Liver (tissue), 9 donors: ENCODE results near the gene RBMX. TPM values are rescaled to one million over a fixed set of nuclear protein-coding genes. Genes with fewer than 3 reads are reported as not detected.
"Not testable (repeated sequence)": the region's sequence is repeated elsewhere in the genome, so short reads cannot be mapped to it uniquely, and the experiment has no call there.

ENCODE experiments used
- DNase-seq: peaks from one replicate; pipeline ENCODE4 v3.0.0-alpha.2; 2017; ENCODE audit warnings: low spot score
- H3K27ac ChIP-seq, 2 donors: one replicate each; pipeline ENCODE4 v1.7.0; 2013; ENCODE audit warnings: inconsistent platforms in 2 of 2, low read length in 2 of 2, control low read depth in 1 of 2, low read depth in 1 of 2, mild to moderate bottlenecking in 1 of 2
- H3K27me3 ChIP-seq, 4 donors: one replicate each; pipeline versions ENCODE4 v1.6.1 to v1.7.0; 2013; ENCODE audit warnings: low read length in 3 of 4, inconsistent platforms in 1 of 4, mild to moderate bottlenecking in 1 of 4, moderate library complexity in 1 of 4; ENCODE audit not compliant: control insufficient read depth in 4 of 4, insufficient read depth in 4 of 4
- H3K36me3 ChIP-seq, 4 donors: one replicate each; pipeline versions ENCODE4 v1.6.1 to v1.7.0; 2013; ENCODE audit warnings: low read length in 3 of 4, mild to moderate bottlenecking in 3 of 4, low read depth in 1 of 4, moderate library complexity in 1 of 4; ENCODE audit not compliant: control insufficient read depth in 4 of 4, insufficient read depth in 3 of 4
- H3K4me1 ChIP-seq, 4 donors: one replicate each; pipeline versions ENCODE4 v1.6.1 to v1.7.0; 2013; ENCODE audit warnings: low read length in 3 of 4, mild to moderate bottlenecking in 3 of 4, moderate library complexity in 1 of 4; ENCODE audit not compliant: control insufficient read depth in 4 of 4, insufficient read depth in 4 of 4
- H3K4me3 ChIP-seq, 3 donors: one replicate each; pipeline versions ENCODE4 v1.6.1 to v1.7.0; 2013; ENCODE audit warnings: low read length in 3 of 3, control low read depth in 1 of 3, low read depth in 1 of 3, mild to moderate bottlenecking in 1 of 3
- H3K9ac ChIP-seq, 2 donors: one replicate each; pipeline ENCODE4 v1.7.0; 2013; ENCODE audit warnings: low read length in 2 of 2, mild to moderate bottlenecking in 2 of 2, moderate library complexity in 2 of 2, control low read depth in 1 of 2, low read depth in 1 of 2
- H3K9me3 ChIP-seq, 4 donors: one replicate each; pipeline versions ENCODE4 v1.6.1 to v1.7.0; 2013; ENCODE audit warnings: low read length in 3 of 4; ENCODE audit not compliant: control insufficient read depth in 4 of 4
- ATF3 ChIP-seq: IDR thresholded peaks from 2 replicates; pipeline ENCODE4 v1.6.1; 2016; ENCODE audit warnings: antibody characterized with exemption
- CTCF ChIP-seq: fragments of 150-350 bp; IDR thresholded peaks from 2 replicates; pipeline ENCODE4 v1.5.1; 2017; ENCODE audit warnings: improper control_type of control experiment, low read depth, low read length; ENCODE audit not compliant: missing input control
- EGR1 ChIP-seq, 2 donors: IDR thresholded peaks; 2 replicates each; pipeline ENCODE4 v1.6.1; 2016 to 2018; ENCODE audit warnings: antibody characterized with exemption in 2 of 2, low read depth in 2 of 2
- FOXA1 ChIP-seq: IDR thresholded peaks from 2 replicates; pipeline ENCODE4 v1.6.1; 2016; ENCODE audit warnings: antibody characterized with exemption
- FOXA2 ChIP-seq: IDR thresholded peaks from 2 replicates; pipeline ENCODE4 v1.6.1; 2016; ENCODE audit warnings: antibody characterized with exemption
- GABPA ChIP-seq, 2 donors: IDR thresholded peaks in 1 of 2; conservative IDR thresholded peaks in 1 of 2; 2 replicates each; pipeline ENCODE4 v1.6.1; 2016; ENCODE audit warnings: antibody characterized with exemption in 2 of 2, mild to moderate bottlenecking in 1 of 2, moderate library complexity in 1 of 2
- HNF4A ChIP-seq, 2 donors: conservative IDR thresholded peaks; 2 replicates each; pipeline ENCODE4 v1.6.1; 2016; ENCODE audit warnings: antibody characterized with exemption in 2 of 2, mild to moderate bottlenecking in 2 of 2
- HNF4G ChIP-seq: IDR thresholded peaks from 2 replicates; pipeline ENCODE4 v1.6.1; 2016; ENCODE audit warnings: antibody characterized with exemption
- JUND ChIP-seq, 2 donors: IDR thresholded peaks; 2 replicates each; pipeline ENCODE4 v1.6.1; 2016; ENCODE audit warnings: antibody characterized with exemption in 2 of 2
- MAX ChIP-seq: IDR thresholded peaks from 2 replicates; pipeline ENCODE4 v1.6.1; 2016; ENCODE audit warnings: antibody characterized with exemption
- NR2F2 ChIP-seq: IDR thresholded peaks from 2 replicates; pipeline ENCODE4 v1.6.1; 2016; ENCODE audit warnings: antibody characterized with exemption
- RAD21 ChIP-seq, 2 donors: IDR thresholded peaks; 2 replicates each; pipeline ENCODE4 v1.6.1; 2016; ENCODE audit warnings: antibody characterized with exemption in 2 of 2, mild to moderate bottlenecking in 2 of 2
- REST ChIP-seq: IDR thresholded peaks from 2 replicates; pipeline ENCODE4 v1.6.1; 2016; ENCODE audit warnings: antibody characterized with exemption, mild to moderate bottlenecking
- RXRA ChIP-seq, 2 donors: IDR thresholded peaks; 2 replicates each; pipeline ENCODE4 v1.6.1; 2017 to 2018; ENCODE audit warnings: antibody characterized with exemption in 2 of 2, mild to moderate bottlenecking in 1 of 2
- SP1 ChIP-seq: IDR thresholded peaks from 2 replicates; pipeline ENCODE4 v1.6.1; 2018; ENCODE audit warnings: antibody characterized with exemption, mild to moderate bottlenecking
- TAF1 ChIP-seq: conservative IDR thresholded peaks from 2 replicates; pipeline ENCODE4 v1.6.1; 2016; ENCODE audit warnings: antibody characterized with exemption, mild to moderate bottlenecking
- YY1 ChIP-seq: IDR thresholded peaks from 2 replicates; pipeline ENCODE4 v1.6.1; 2016; ENCODE audit warnings: antibody characterized with exemption, mild to moderate bottlenecking
- ZBTB33 ChIP-seq: IDR thresholded peaks from 2 replicates; pipeline ENCODE4 v1.6.1; 2016; ENCODE audit warnings: antibody characterized with exemption
- WGBS: extraction: QIAGEN DNeasy Blood & Tissue Kit; methylation state at CpG from one replicate; pipeline ENCODE4 v1.1.7; 2013; 5-methylcytosine and 5-hydroxymethylcytosine counted together
- polyA plus RNA-seq, 2 donors: library from polyadenylated mRNA; stranded (reverse) in 1 of 2; unstranded in 1 of 2; fragments of 200-250 nt in 1 of 2; fragments of >200 nt in 1 of 2; fragmentation: Nextera tagmentation in 1 of 2; extraction: Ambion mirVana in 1 of 2; gene quantifications; one replicate each; pipeline versions ENCODE4 v1.2.1 to v1.2.3, GENCODE V29; 2013 to 2015
- total RNA-seq, 2 donors: library from RNA; depleted of rRNA; stranded (reverse); fragments of >200 nt; gene quantifications; one replicate each; pipeline ENCODE4 v1.2.3, GENCODE V29; 2014
- donor health status: healthy.
- donor health status: healthy.
- donor health status: healthy.
- donor health status: healthy.
- donor health status: healthy.

The RBMX gene
- total and polyA plus RNA-seq, 4 donors, result 29.3 to 93.6 (median 63.2) TPM

- no peak for TF ChIP-seq ZBTB33
- no peak for TF ChIP-seq EGR1 (IDR thresholded peaks at IDR 0.05; ENCODE audit: low read depth in 2 of 2)
These were observed 27.1 kb upstream of the RBMX start (continued) for GRCh38 chrX:136907621-136908020.

- no peak overlapping the region for H3K9ac ChIP-seq
- no peaks in the 10 kb centered on the region for H3K27me3 ChIP-seq
- H3K36me3 ChIP-seq, result no peaks in the 10 kb centered on the region
- no peak overlapping the region for H3K27ac ChIP-seq
- no peak for DNase-seq
- H3K4me1 ChIP-seq, result peaks cover 0 to 8% (median 4%) of the 10 kb centered on the region in 4 donors
- no peak overlapping the region for H3K4me3 ChIP-seq
- TF ChIP-seq RAD21 (IDR thresholded peaks at IDR 0.05) (no peak), SP1 (no peak), ZBTB33 (no peak), RXRA (IDR thresholded peaks at IDR 0.05) (no peak), EGR1 (IDR thresholded peaks at IDR 0.05; ENCODE audit: low read depth in 2 of 2) (no peak), FOXA1 (no peak), JUND (IDR thresholded peaks at IDR 0.05) (no peak), HNF4A (conservative IDR thresholded peaks at IDR 0.05) (no peak), CTCF (no peak), YY1 (no peak), FOXA2 (no peak), ATF3 (no peak), GABPA (IDR thresholded peaks at IDR 0.05 in 1 of 2, conservative IDR thresholded peaks at IDR 0.05 in 1 of 2) (no peak), TAF1 (no peak), NR2F2 (no peak), MAX (no peak), REST (no peak), HNF4G (no peak)
- no peaks in the 10 kb centered on the region for H3K9me3 ChIP-seq
- 78% methylated on average over 14 of the region's 14 CpGs for WGBS
These were observed 26.5 kb upstream of the RBMX start for GRCh38 chrX:136906921-136907510.

- not testable (repeated sequence) for H3K27ac ChIP-seq, H3K4me1 ChIP-seq, H3K9ac ChIP-seq, H3K27me3 ChIP-seq, DNase-seq, H3K36me3 ChIP-seq, H3K9me3 ChIP-seq, H3K4me3 ChIP-seq
- 93% methylated on average over 4 of the region's 4 CpGs for WGBS
These were observed 23.5 kb upstream of the RBMX start for GRCh38 chrX:136904067-136904466.

GRCh38 chrX:136900071-136900470 is 19.5 kb upstream of the RBMX start:
- H3K9ac ChIP-seq, H3K27me3 ChIP-seq, DNase-seq, H3K36me3 ChIP-seq, H3K4me3 ChIP-seq, H3K27ac ChIP-seq, H3K4me1 ChIP-seq, H3K9me3 ChIP-seq: not testable (repeated sequence)
- 96% methylated on average over 10 of the region's 10 CpGs for WGBS
